Tibial nerve (tissue), 4 donors: ENCODE results near the gene GRM7. TPM values are rescaled to one million over a fixed set of nuclear protein-coding genes. Genes with fewer than 3 reads are reported as not detected.

Experiments used
- DNase-seq, 2 donors: peaks; one replicate each; pipeline ENCODE4 v3.0.0-alpha.2; 2019; ENCODE audit warnings: low spot score in 2 of 2
- H3K27ac ChIP-seq, 4 donors: fragments of 200-600 bp; sonication (generic) in 3 of 4; one replicate each; pipeline ENCODE4 v1.5.1; 2017 to 2019; ENCODE audit warnings: mild to moderate bottlenecking in 1 of 4
- H3K27me3 ChIP-seq, 2 donors: fragments of 200-600 bp; sonication (generic) in 1 of 2; one replicate each; pipeline versions ENCODE4 v1.5.1 to v1.6.0; 2017 to 2019
- H3K36me3 ChIP-seq, 3 donors: fragments of 200-600 bp; sonication (generic); one replicate each; pipeline ENCODE4 v1.5.1; 2018 to 2019
- H3K4me1 ChIP-seq, 4 donors: fragments of 200-600 bp; sonication (generic) in 3 of 4; one replicate each; pipeline ENCODE4 v1.5.1; 2017 to 2019
- H3K4me3 ChIP-seq, 4 donors: fragments of 200-600 bp; sonication (generic) in 3 of 4; one replicate each; pipeline ENCODE4 v1.5.1; 2017 to 2019; ENCODE audit warnings: mild to moderate bottlenecking in 1 of 4, moderate library complexity in 1 of 4
- H3K9me3 ChIP-seq, 4 donors: fragments of 200-600 bp; sonication (generic) in 3 of 4; one replicate each; pipeline ENCODE4 v1.5.1; 2017 to 2019
- CTCF ChIP-seq, 5 experiments: fragments of 200-600 bp in 3 of 5; fragments of 450-650 bp in 2 of 5; sonication (generic) in 3 of 5; IDR thresholded peaks; one replicate each; pipeline ENCODE4 v1.5.1; 2016 to 2019; ENCODE audit warnings: antibody characterized with exemption in 5 of 5, mild to moderate bottlenecking in 3 of 5, moderate library complexity in 2 of 5
- EP300 ChIP-seq, 2 donors: sonication (generic); formaldehyde crosslinking; IDR thresholded peaks; one replicate each; pipeline ENCODE4 v1.6.1; 2017; ENCODE audit warnings: antibody characterized with exemption in 2 of 2, mild to moderate bottlenecking in 1 of 2
- POLR2A ChIP-seq, 2 donors: fragments of 450-650 bp; IDR thresholded peaks; one replicate each; pipeline ENCODE4 v1.6.1; 2017; ENCODE audit warnings: antibody characterized with exemption in 2 of 2, mild to moderate bottlenecking in 2 of 2, moderate library complexity in 2 of 2
- WGBS, 2 donors: methylation state at CpG; one replicate each; pipeline ENCODE4 v1.1.5; 2018; 5-methylcytosine and 5-hydroxymethylcytosine counted together
- total RNA-seq, 4 donors: library from RNA; depleted of rRNA; stranded (reverse); fragments of >200 nt; gene quantifications; one replicate each; pipeline ENCODE4 v1.1.0, GENCODE V29; 2016

GRM7 gene
- total RNA-seq, 4 donors from 2014 or later, result 0.22 to 0.84 TPM; not detected in 2

DNA sequence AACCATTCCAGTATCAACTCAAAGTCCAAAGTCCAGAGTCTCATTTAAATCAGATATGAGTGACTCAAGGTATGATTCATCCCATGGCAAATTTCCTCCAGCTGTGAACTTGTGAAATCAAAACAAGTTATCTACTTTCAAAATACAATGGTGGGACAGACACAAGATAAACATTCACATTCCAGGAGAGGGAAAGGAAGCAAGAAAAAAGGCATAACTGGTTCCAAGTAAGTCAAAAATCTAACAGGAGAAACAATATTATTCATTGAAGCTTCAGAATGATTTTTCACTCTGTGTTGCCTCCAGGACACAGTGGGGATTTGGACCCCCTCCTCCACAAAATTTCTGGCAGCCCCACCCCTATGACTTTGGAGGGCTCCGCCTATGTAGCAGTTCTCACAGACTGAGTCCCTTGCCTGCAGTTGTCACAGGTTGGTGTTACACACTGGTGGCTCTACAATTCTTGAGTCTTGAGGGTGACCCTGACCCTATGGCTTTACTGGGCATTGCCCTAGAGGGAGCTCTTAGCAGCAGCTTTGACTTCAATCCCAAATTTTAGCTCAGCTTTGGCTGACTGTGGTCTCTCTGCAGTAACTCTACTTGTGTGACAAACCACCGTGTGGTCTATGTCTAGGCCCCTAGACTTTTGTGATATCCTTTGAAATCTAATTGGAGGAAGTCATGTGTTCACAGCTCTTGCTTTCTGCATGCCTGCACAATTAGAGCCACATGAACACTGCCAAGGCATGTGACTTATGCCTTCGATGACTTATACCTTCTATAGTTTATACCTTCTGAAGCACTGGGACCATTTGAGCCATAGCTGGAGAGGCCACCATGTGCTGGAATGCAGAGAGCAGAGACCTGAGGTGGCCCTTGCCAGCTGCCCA is 644.2 kb downstream of the GRM7 start:
- H3K4me1 ChIP-seq, result peaks cover 0 to 6% (median 0%) of the 10 kb centered on the region in 4 donors
- H3K27me3 ChIP-seq, result no peaks in the 10 kb centered on the region
- H3K4me3 ChIP-seq, result no peak overlapping the region
- no peaks in the 10 kb centered on the region for H3K9me3 ChIP-seq
- H3K27ac ChIP-seq, result peak overlapping the region in 1 of 4 donors; percentile 38
- no peaks in the 10 kb centered on the region for H3K36me3 ChIP-seq
- WGBS, 2 donors, result 64 to 70% methylated on average over 3 of the region's 3 CpGs
- DNase-seq, result peak in 1 of 2 donors; percentile 57
- TF ChIP-seq EP300 (IDR thresholded peaks at IDR 0.05) (peak in 1 of 2 donors; percentile 48), POLR2A (IDR thresholded peaks at IDR 0.05) (no peak)

GRCh38 chr3:7506606-7507180 is 645.8 kb downstream of the GRM7 start:
- WGBS, 2 donors, result 89 to 92% methylated on average over 2 of the region's 2 CpGs
- no peak overlapping the region for H3K27ac ChIP-seq
- TF ChIP-seq POLR2A (IDR thresholded peaks at IDR 0.05) (no peak), EP300 (IDR thresholded peaks at IDR 0.05) (no peak), CTCF (IDR thresholded peaks at IDR 0.05) (no peak)
- DNase-seq, result no peak
- H3K9me3 ChIP-seq, result no peaks in the 10 kb centered on the region
- H3K27me3 ChIP-seq, result no peaks in the 10 kb centered on the region
- no peak overlapping the region for H3K4me3 ChIP-seq
- H3K4me1 ChIP-seq, result peaks cover 0 to 6% (median 0%) of the 10 kb centered on the region in 4 donors
- H3K36me3 ChIP-seq, result no peaks in the 10 kb centered on the region

- Histone ChIP-seq H3K4me3 (no peak overlapping the region), H3K27ac (no peak overlapping the region), H3K4me1 (peaks cover 0 to 6% (median 0%) of the 10 kb centered on the region in 4 donors), H3K27me3 (no peaks in the 10 kb centered on the region), H3K36me3 (no peaks in the 10 kb centered on the region), H3K9me3 (no peaks in the 10 kb centered on the region)
- TF ChIP-seq POLR2A (IDR thresholded peaks at IDR 0.05) (no peak), EP300 (IDR thresholded peaks at IDR 0.05) (no peak)
- WGBS, 2 donors, result 63 to 73% methylated on average over 2 of the region's 2 CpGs
- no peak for DNase-seq
These were observed 647.9 kb downstream of the GRM7 start for GRCh38 chr3:7508821-7509220.

DNA sequence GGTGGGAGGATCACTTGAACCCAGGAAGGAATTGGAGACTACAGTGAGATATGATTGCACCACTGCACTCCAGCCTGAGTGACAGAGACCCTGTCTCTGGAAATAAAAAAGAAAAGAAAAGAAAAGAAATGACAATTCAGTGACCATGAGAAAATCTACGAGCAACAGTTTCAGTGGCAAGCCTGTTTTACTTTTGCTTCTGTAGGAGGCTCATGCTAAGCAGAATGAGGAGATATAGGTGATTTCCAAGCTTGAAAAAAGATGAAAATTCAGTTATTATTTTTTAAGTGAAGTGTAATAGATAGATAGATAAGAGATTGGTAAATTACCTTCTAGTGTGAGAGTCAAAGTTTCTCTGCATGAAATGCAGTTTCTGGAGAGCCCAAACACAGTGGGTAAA is 651.1 kb downstream of the GRM7 start:
- WGBS, 2 donors, result 89 to 90% methylated on average over 1 of the region's 1 CpG
- no peaks in the 10 kb centered on the region for H3K36me3 ChIP-seq
- no peaks in the 10 kb centered on the region for H3K27me3 ChIP-seq
- H3K9me3 ChIP-seq, result no peaks in the 10 kb centered on the region
- TF ChIP-seq CTCF (IDR thresholded peaks at IDR 0.05) (no peak), EP300 (IDR thresholded peaks at IDR 0.05) (no peak), POLR2A (IDR thresholded peaks at IDR 0.05) (no peak)
- H3K27ac ChIP-seq, result no peak overlapping the region
- H3K4me1 ChIP-seq, result no peaks in the 10 kb centered on the region
- DNase-seq, result no peak
- H3K4me3 ChIP-seq, result no peak overlapping the region

- no peak overlapping the region for H3K27ac ChIP-seq
- H3K4me3 ChIP-seq, result no peak overlapping the region
- H3K4me1 ChIP-seq, result peaks cover 0 to 12% (median 0%) of the 10 kb centered on the region in 4 donors
- no peak for DNase-seq
- H3K36me3 ChIP-seq, result no peaks in the 10 kb centered on the region
- no peaks in the 10 kb centered on the region for H3K9me3 ChIP-seq
- 52 to 57% methylated on average over 3 of the region's 3 CpGs for WGBS, 2 donors
- no peak for TF ChIP-seq EP300 (IDR thresholded peaks at IDR 0.05)
- TF ChIP-seq CTCF (IDR thresholded peaks at IDR 0.05), result no peak
- TF ChIP-seq POLR2A (IDR thresholded peaks at IDR 0.05), result no peak
- no peaks in the 10 kb centered on the region for H3K27me3 ChIP-seq
These were observed 657.1 kb downstream of the GRM7 start for GRCh38 chr3:7518026-7518425.

DNA sequence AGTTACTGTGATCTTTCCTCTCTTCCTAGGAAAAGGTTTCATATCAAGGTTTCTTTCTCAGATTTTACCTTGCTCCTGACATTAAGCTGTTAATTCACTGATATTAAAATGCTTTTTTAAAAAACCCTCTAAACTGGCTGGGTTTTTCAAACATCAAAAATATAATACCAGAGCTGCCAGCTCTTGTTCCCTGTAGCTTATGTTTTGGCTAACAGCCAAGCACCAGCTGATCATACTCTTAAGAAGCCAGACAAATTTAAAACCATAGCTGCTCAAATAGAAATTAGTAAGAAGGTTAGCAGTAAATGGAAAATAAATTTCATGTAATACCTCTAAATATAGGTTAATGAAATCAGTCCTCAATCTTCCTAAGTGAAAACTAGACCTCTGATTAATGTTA is 657.5 kb downstream of the GRM7 start:
- peaks cover 0 to 12% (median 0%) of the 10 kb centered on the region in 4 donors for H3K4me1 ChIP-seq
- peaks cover 0 to under 1% (median 0%) of the 10 kb centered on the region in 4 donors for H3K9me3 ChIP-seq
- H3K27me3 ChIP-seq, result no peaks in the 10 kb centered on the region
- no peaks in the 10 kb centered on the region for H3K36me3 ChIP-seq
- H3K27ac ChIP-seq, result no peak overlapping the region
- TF ChIP-seq POLR2A (IDR thresholded peaks at IDR 0.05) (no peak), EP300 (IDR thresholded peaks at IDR 0.05) (no peak), CTCF (IDR thresholded peaks at IDR 0.05) (no peak)
- H3K4me3 ChIP-seq, result no peak overlapping the region
- DNase-seq, result peak in 1 of 2 donors; percentile 12
